GM21515 (cell line): ENCODE measurements around the gene MARVELD1.
A peak's percentile ranks its signal among the peaks of the same experiment; 100 is the strongest.
"Not testable (repeated sequence)": the region's sequence is repeated elsewhere in the genome, so short reads cannot be mapped to it uniquely, and the experiment has no call there.

Experiments
- ATAC-seq: cut with Tn5 transposase; IDR thresholded peaks from one replicate; pipeline ENCODE4 v1.9.1; 2021; ENCODE audit not compliant: unreplicated experiment

The MARVELD1 gene

DNA sequence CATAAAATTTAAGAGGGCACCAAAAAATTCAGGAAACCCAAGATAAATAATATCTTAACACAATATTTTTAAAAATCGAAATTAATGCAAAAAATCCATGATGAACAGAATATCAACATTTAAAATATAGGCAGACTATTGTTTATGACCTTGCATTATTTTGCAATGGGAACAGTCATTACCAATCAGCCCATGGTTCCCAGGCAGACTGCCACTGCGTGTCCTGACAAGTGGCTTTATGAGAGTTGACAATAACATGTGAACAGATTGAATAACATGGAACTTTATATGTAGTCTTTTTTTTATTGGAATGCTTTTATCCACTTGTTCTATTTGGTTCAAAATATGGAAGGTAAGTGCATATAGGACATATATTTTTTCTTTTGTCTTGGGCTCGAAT is 23.4 kb upstream of the MARVELD1 start:
- no peak for ATAC-seq

DNA sequence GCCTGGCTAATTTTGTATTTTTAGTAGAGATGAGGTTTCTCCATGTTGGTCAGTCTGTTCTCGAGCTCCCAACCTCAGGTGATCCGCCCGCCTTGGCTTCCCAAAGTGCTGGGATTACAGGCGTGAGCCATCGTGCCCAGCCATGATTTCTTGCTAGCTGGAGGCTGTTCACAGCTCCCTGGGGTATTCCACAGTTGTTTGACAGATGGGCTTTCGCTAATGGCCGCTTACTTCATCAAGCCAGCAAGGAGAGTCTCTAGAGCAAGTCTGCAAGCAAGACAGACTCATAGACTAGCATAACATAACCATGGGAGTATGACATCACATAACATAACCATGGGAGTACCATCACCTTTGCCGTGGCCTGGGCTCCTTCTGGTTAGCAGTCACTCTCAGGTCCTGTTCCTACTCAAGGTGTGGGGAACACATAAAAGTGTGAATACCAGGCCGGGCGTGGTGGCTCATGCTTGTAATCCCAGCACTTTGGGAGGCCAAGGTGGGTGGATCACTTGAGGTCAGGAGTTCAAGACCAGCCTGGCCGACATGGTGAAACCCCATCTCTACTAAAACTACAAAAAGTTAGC is 15.4 kb upstream of the MARVELD1 start:
- ATAC-seq = not testable (repeated sequence)

DNA sequence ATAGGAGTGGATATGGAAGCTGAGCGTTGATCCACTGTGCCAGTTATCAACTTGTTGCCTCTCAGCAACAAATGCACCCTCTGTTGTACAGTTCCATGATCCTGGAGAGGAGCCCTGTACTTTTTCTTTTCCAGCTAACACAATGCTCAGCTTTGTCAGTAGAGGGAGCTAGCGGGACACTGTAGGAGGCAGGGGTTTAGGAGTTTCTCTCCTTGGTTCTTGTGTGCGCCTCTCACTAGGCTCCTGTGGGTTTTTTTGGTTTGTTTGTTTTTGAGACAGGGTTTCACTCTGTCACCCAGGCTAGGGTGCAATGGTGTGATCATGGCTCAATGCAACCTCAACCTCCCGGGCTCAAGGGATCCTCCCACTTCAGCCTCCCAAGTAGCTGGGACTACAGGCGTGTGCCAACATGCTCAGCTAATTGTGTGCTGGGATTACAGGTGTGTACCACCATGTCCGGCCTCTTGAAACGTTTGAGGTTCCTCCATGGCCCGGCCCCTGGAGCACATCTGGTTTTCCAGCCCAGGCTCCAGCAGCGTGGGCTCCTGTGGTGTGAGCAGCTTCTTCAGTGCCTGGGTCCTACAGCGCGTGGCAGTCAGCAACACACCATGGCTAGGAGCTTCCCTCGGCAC is 12.0 kb upstream of the MARVELD1 start:
- ATAC-seq = peak; percentile 74

DNA sequence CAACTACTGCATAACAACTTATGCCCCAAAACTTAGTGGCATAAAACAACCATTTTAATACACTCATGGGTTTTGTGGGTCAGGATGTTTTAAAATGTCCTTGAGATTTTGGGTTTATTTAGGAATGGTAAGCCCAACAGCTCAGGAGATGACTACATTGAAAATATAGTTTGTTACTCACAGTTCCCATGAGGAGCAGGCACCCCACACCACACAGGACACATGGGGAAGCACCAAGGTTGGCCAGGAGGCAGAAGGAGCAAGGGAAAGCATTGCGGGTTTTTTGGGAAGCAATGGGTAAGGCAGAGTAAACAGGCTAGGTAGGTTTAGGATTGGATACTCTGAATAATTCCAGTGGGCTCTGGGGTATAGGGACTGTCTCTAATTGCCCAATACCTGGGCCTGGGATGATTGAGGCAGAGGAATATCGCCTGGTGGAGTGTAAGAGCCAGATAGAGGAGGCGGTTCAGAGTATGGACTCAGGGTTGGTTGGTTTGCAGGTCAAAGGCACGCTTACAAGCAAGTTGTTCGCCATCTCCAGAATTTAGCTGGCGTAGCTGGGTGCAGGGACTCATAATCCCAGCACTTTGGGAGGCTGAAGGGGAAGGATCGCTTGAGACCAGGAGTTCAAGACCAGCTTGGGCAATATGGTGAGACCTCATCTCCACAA is 10.0 kb upstream of the MARVELD1 start:
- ATAC-seq = no peak

DNA sequence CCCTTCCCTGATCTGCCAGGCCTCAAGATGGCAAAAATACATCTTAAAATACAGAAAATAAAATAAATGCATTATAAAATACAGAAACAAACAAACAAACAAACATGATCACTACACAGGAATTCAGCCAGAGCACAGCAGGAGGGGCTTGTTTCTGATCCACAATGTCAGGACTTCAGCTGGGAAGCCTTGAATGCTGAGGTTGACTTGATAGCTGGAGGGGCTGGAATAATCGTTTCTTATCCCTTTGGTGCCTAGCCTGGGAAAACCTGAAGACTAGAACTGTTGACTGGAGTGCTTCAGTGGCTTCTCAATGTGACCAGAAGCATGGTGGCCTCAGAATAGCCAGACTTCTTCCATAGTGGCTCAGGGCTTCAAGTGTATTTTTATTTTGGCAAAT is 9.2 kb upstream of the MARVELD1 start:
- ATAC-seq = no peak

DNA sequence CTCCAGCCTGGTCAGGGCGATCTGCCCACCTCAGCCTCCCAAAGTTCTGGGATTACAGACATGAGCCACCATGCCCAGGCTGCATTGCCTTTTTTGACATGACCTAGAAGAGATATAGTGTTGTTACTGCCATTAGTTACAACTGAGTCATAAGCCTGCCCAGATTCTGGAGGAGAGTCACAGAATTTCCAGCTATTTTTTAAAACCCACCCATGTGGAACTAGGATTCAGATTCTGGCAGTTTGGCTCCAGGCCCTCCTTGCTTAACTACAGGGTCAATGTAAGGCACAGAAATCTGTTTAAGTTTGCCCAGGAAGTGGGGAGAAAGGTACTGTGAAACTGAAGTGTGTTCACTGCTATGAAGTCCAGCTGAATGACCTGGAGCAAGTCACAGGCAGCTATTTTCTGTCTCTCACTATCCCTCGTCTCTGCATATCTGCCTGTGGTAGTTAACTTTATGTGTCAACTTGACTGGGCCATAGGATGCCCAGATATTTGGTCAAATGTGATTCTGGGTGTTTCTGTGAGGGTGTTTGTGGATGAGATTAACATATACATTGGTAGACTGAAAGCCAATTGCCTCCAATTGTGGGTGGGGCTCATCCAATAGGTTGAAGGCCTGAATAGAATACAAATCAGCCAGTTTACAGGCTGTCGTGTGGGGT is 8.4 kb upstream of the MARVELD1 start:
- no peak for ATAC-seq

DNA sequence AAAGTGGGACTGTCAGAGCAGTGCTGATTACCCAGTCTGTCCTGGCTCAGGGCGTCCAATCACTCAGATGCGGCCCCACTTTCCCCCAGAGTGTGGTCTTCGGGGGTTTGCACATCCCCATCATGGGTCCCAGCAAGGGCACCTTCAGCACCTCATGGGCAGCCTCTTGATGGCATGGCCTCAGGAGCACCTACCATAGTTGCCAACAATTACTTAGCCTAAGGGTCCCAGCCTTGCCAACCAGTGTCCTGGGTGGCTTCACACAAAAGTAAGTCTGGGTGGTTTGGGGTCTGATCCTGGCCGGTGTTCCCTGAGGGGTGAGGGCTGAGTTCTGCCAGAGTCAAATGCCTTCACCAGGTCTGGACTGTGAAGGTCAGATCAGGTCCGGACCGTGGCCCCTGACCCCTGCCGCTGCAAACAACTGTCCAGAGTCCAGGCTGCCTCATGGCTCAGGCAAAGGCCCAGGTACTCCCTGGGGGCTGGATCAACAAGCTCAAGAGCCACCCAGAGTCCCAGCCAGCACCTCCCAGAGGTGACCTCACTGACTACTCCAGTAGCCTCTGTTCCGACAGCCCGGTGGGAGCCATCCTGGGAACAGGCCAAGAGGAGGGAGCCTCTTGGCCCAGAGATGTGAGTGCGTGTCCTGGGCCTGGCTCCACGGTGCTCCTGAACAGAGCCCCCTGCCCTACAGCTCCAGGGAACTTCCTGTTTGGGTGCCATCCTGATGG is 6.2 kb upstream of the MARVELD1 start:
- ATAC-seq = no peak

DNA sequence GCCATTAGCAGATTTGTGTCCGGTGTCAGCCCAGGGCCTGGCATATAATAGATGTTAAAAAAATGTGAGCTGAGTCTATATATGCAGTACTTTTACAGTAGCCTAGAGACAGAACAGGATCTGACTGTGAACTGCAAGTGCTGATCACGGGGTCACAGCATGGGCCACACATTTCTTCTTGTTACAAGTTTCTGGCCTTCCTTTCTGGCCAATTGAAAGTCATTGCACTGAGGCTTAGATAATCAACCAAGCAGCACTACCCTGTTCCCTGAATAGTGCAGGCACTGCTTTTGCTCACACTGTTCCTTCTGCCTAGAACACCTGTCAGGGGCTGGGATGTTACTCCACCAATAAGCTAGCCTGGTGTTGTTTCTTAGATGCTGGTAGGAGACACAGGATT is 5.4 kb upstream of the MARVELD1 start:
- ATAC-seq = no peak

DNA sequence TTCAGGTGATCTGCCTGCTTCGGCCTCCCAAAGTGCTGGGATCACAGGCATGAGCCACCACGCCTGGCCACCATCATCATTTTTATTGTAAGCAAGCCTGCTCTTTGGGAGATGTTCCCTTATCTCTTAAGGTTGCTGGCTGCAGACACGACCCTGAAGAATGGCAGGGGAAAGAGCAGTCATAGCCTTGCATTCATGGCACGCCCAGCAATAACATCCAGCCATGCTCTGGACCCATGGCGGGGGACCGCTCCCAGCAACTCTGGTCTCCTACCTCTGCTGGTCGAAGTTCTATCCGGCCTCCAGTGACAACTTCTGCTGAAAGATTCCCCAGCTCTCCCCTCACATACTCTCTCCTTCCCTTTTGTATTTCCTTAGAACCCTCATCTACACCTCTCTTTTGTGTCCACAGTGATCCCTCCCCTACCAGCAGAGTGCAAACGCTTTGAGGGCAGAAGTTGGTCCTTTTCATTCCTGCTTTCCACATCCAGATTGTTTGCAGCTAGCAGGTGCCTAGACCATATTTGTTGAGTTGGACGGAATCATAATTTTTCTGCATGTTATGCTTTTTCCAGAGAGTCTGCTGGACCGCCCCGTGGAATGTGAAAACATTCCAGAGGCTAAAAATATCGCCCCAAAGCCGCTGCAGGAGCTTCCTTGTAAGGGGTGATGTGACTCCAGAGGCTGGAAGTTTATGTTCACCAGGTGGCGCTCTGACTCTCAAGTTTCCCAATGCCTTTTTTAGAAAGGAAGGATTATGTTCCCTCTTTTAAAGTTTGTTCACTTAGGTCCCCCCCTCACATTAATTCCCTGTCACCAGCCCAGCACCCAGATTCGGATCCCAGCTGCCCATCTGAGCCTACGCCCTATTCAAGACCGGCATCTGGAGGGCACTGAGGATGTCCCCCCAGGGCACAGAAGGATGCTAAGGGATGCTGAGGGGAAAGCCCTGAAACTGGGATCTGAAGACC is 4.3 kb upstream of the MARVELD1 start:
- no peak for ATAC-seq

DNA sequence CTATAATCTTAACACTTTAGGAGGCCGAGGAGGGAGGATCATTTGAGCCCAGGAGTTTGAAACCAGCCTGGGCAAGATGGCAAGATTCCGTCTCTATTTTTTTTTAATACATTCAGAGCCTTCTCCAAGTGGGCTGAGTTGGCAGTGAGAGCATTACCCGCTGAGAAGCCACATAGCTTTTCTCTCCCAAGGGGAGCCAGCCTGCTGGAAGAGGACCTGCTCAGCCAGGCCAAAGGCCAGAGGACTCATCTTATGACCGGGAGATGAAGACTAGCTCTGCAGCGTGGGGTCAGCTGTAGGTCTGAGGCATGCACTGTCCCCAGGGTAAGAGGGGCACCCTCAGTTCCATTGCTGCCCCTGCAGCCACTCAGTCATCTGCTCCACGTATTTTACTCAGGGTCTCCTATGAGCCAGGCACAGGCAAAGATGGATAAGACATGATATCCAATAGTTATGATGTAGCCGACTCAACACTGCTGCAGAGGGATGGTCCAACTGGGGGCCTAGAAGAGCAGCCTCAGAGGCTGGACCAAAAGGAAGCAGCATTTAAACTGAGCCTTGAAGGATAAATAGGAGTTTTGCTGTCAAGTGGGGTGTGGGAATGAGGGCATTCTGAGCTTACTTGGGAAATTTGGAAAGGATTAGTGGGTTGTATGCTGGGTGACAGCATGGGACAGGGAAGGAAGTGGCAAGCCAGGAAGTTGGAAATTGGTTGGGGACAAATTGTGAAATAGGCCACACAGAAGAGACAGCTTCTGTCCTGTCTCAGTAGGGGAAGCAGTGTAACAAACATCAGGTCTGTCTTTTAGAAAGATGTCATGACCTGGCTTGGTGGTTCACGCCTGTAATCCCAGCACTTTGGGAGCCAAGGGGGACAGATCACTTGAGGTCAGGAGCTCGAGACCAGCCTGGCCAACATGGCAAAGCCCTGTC is 1.6 kb upstream of the MARVELD1 start:
- no peak for ATAC-seq

DNA sequence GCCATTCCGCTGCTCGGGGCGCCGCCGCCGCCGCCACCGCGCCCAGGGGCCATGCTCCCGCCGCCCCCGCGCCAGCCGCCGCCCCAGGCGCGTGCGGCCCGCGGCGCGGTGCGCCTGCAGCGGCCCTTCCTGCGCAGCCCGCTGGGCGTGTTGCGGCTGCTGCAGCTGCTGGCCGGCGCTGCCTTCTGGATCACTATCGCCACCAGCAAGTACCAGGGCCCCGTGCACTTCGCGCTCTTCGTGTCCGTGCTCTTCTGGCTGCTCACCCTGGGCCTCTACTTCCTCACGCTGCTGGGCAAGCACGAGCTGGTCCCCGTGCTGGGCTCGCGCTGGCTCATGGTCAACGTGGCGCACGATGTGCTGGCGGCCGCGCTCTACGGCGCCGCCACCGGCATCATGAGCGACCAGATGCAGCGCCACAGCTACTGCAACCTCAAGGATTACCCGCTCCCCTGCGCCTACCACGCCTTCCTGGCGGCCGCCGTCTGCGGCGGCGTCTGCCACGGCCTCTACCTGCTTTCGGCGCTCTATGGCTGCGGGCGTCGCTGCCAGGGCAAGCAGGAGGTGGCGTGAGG is 383 bp downstream of the MARVELD1 start:
- ATAC-seq = peak; percentile 78

DNA sequence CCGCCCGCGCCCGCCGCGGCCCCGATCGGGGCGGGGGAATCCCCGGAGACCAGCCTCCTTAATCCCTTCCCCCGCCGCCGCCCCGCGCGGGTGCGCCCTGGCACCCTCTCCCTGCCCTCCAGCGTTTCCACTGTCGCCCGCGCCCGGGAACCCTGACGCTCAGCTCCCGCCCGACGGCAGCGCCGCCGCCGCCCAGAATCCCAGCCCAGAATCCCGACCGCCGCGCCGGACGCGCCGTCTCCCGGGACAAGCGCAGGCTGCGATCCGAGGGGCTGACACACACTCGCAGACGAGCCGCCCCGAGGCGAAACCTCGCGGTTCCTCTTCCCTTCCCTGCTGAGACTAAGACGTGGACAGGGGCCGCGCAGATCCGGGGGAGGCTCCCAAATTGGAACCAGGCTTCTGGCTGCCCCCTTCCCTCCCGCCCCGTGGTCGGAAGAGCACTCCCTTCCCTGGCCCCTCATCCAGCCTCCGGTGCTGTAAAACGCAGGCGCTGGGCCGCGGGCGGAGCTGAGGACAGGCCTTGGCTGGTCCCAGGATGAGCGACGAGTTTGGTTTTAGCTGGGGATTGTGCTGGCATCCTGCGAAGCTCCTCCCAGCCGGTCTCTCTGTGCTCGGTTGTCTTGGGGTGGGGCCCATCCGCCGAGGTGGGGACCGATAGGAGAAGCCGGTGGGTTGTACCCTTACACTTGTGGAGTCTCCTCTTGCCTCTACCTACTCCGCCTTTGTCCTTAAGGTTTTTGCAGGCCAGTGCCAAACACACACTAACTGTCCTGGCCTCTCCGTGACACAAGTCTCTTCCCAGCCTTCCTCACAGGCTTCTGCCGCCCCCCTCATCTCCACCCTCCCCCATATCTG is 1.1 kb downstream of the MARVELD1 start:
- peak; percentile 49 for ATAC-seq

DNA sequence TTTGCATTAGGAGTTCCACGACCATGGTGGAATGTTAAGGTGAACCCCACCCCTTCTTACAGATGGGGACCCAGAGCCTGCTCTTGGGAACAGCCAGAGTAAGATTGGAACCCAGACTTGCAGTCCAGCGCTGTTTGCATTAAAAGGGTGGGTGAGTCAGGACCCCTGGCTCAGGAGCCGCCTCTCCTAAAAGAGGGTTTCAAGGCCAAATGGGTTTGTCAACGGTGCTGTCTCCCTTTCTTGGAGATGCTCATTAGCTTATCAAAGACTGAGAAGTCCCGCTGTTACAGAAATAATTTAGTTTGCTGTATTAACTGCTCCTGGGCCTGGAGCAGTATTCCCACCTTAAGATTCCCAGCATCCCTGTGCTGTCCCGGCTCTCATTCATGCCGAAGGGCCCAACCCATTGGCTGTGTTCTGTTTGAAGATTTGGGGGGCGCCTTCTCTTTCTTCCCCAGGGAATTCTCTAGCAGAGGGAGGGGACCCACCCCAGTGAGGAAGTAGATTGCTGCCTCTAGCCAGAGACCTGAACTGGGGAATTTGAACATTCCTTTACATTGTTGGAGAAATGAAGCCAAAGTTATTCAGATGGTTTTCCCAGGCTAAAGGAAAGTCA is 1.8 kb downstream of the MARVELD1 start:
- ATAC-seq = no peak

DNA sequence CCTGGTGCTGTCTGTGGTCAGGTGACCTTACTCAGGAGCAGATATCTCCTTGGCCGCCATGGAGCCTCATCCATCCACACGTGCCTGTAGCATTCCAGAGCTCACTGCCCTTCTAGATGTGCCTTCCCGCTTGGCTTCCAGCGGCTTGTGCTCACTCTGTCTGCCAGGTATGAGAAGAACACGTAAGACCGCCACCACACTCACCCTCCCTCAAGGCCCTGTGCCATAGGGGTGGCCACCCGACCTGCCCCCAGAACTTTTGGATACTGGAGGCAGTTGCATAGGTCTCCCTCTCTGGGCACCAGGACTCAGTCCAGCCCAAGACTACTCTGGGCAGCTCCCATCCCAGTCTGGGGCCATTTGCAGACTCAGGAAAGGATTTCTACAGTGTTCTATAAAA is 4.1 kb downstream of the MARVELD1 start:
- no peak for ATAC-seq

DNA sequence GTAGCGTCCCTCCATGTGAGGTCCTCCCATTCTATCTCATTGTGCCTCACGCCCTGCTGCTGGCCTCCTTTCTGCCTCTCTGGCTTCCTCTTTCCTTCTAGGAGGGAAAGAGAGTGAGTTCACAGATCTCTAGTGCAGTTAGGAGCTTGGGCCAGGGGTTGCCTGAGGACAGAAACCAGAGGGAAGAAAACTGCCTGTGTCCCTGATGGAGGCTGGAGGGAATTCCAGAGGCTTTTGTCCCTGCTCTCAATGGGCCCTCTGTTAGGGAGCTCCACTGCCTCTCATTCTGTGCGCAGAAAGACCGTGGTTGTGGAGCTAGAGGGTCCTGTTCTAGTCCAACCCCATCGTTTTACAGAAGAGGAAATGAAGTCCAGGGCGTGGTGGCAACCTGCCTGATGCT is 4.6 kb downstream of the MARVELD1 start:
- no peak for ATAC-seq

DNA sequence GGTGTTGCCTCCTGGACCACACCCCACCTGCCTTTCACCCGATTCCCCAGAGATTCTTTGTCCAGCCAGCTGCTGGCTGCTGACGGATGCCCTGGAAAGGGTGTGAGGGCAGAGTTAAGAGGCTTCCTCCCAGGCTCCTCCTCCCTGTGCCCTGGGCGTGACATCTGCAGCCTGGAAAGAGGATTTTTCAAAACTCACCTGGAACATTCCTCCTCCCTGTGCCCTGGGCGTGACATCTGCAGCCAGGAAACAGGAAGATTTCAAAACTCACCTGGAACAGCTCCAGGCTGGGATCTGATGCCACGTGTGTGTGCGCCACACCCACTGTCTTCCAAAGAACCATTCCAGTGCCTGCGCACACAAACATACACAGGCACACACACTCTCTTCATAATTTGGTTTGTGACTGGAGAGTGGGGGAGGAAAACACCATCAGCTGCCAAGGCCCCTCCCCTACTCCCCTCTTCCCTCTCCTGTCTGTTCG is 5.2 kb downstream of the MARVELD1 start:
- no peak for ATAC-seq

DNA sequence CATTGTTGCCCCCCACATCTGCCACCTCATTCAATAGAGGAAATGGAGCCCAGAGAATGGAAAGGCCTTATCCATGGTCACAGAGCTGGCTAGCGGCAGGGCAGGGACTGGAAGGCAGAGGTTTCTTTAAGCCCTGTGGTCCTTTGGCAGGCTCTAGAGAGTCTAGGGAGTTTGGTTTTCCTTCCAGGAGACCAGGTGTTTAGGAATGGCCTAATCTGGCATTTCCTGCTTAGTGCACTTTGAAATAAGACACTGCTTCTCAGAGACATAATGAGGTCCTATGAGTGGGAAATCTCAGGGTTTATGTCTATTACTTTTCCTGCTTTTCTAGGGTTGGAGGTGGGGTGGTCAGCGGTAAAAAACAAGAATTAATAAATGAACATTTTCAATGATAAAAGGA is 6.1 kb downstream of the MARVELD1 start:
- ATAC-seq = no peak
